OCI-LY1 (cell line): ENCODE data around the gene KCNJ3.
"Not testable (repeated sequence)": the region's sequence is repeated elsewhere in the genome, so short reads cannot be mapped to it uniquely, and the experiment has no call there.

Source experiments
- H2AFZ ChIP-seq: fragments of 200-600 bp; sonication (generic), shearing (Covaris generic); 2 replicates; pipeline ENCODE4 v1.6.0; 2014; ENCODE audit warnings: antibody characterized with exemption, mild to moderate bottlenecking, low read length
- H3F3A ChIP-seq: fragments of 200-600 bp; sonication (generic), shearing (Covaris generic); 2 replicates; pipeline ENCODE4 v1.6.0; 2014; ENCODE audit warnings: mild to moderate bottlenecking, antibody characterized with exemption, low read length, moderate library complexity; ENCODE audit not compliant: insufficient read depth
- H3K27ac ChIP-seq: fragments of 200-600 bp; sonication (generic); 2 replicates; pipeline ENCODE4 v1.5.1; 2014; ENCODE audit warnings: low read length, mixed run types, mild to moderate bottlenecking, low read depth; ENCODE audit not compliant: poor library complexity, severe bottlenecking
- H3K27me3 ChIP-seq: fragments of 200-600 bp; sonication (generic); 2 replicates; pipeline ENCODE4 v1.6.0; 2014; ENCODE audit warnings: antibody characterized with exemption, mild to moderate bottlenecking, low read length, moderate library complexity; ENCODE audit not compliant: insufficient read depth
- H3K36me3 ChIP-seq: fragments of 200-600 bp; sonication (generic); 2 replicates; pipeline ENCODE4 v1.6.1; 2014; ENCODE audit warnings: mild to moderate bottlenecking, antibody characterized with exemption, low read length, moderate library complexity, mixed read lengths; ENCODE audit not compliant: insufficient read depth
- H3K4me1 ChIP-seq: fragments of 200-600 bp; sonication (generic); 2 replicates; pipeline ENCODE4 v1.5.1; 2014; ENCODE audit warnings: mild to moderate bottlenecking, low read length, moderate library complexity; ENCODE audit not compliant: insufficient read depth, severe bottlenecking
- H3K4me2 ChIP-seq: fragments of 200-600 bp; sonication (generic), shearing (Covaris generic); 2 replicates; pipeline ENCODE4 v1.6.1; 2014; ENCODE audit warnings: low read length
- H3K4me3 ChIP-seq: fragments of 200-600 bp; sonication (generic); 2 replicates; pipeline ENCODE4 v1.5.1; 2014; ENCODE audit warnings: low read length, low read depth, mild to moderate bottlenecking, mixed read lengths; ENCODE audit not compliant: poor library complexity, severe bottlenecking
- H3K79me2 ChIP-seq: fragments of 200-600 bp; shearing (Covaris generic); 2 replicates; pipeline ENCODE4 v1.6.1; 2016; ENCODE audit warnings: mixed run types, low read length, mixed read lengths; ENCODE audit not compliant: insufficient read depth
- H3K9ac ChIP-seq: fragments of 200-600 bp; sonication (generic), shearing (Covaris generic); 2 replicates; pipeline ENCODE4 v1.6.1; 2014; ENCODE audit warnings: mild to moderate bottlenecking, low read length, mixed read lengths
- H3K9me2 ChIP-seq: fragments of 200-600 bp; sonication (generic), shearing (Covaris generic); 2 replicates; pipeline ENCODE4 v1.6.1; 2014; ENCODE audit warnings: low read depth, mild to moderate bottlenecking, low read length, mixed read lengths
- H3K9me3 ChIP-seq: fragments of 200-600 bp; shearing (Covaris generic); 2 replicates; pipeline ENCODE4 v1.6.1; 2014; ENCODE audit warnings: low read length, mixed read lengths
- H4K20me1 ChIP-seq: fragments of 200-600 bp; sonication (generic), shearing (Covaris generic); 2 replicates; pipeline ENCODE4 v1.6.0; 2016; ENCODE audit warnings: mild to moderate bottlenecking, low read length; ENCODE audit not compliant: insufficient read depth
- CTCF ChIP-seq: fragments of 200-600 bp; sonication (generic), shearing (Covaris generic); IDR thresholded peaks from 2 replicates; pipeline ENCODE4 v1.5.1; 2017; ENCODE audit warnings: mild to moderate bottlenecking, antibody characterized with exemption, low read length, moderate library complexity, mixed read lengths
- EZH2 ChIP-seq: fragments of 200-600 bp; sonication (generic), shearing (Covaris generic); IDR thresholded peaks from 2 replicates; pipeline ENCODE4 v1.8.0; 2017; ENCODE audit warnings: borderline replicate concordance, mixed run types, mild to moderate bottlenecking, antibody characterized with exemption, low read length, moderate library complexity, mixed read lengths

Gene KCNJ3

GRCh38 chr2:154850532-154850931 lies 152.0 kb downstream of the KCNJ3 start:
- no peaks in the 10 kb centered on the region for H3F3A ChIP-seq
- peaks cover 20% of the 10 kb centered on the region for H3K4me1 ChIP-seq
- no peaks in the 10 kb centered on the region for H3K9me3 ChIP-seq
- H3K79me2 ChIP-seq: no peaks in the 10 kb centered on the region
- TF ChIP-seq EZH2: no peak
- TF ChIP-seq CTCF: no peak
- H3K9ac ChIP-seq: no peak overlapping the region
- no peaks in the 10 kb centered on the region for H3K36me3 ChIP-seq
- H3K27ac ChIP-seq: no peak overlapping the region
- no peak overlapping the region for H3K4me2 ChIP-seq
- H2AFZ ChIP-seq: no peak overlapping the region
- H3K4me3 ChIP-seq: no peak overlapping the region
- no peaks in the 10 kb centered on the region; the same call in 1 of the 2 replicates for H3K9me2 ChIP-seq
- H3K27me3 ChIP-seq: no peaks in the 10 kb centered on the region
- no peaks in the 10 kb centered on the region for H4K20me1 ChIP-seq

GRCh38 chr2:154855138-154855537 lies 156.6 kb downstream of the KCNJ3 start:
- Histone ChIP-seq H3K4me2 (no peak overlapping the region), H3F3A (no peaks in the 10 kb centered on the region), H3K27ac (no peak overlapping the region), H3K9me2 (no peaks in the 10 kb centered on the region; the same call in 1 of the 2 replicates), H2AFZ (peak overlapping the region; percentile 96), H3K36me3 (no peaks in the 10 kb centered on the region), H3K79me2 (no peaks in the 10 kb centered on the region), H3K4me3 (no peak overlapping the region), H3K9me3 (no peaks in the 10 kb centered on the region), H3K27me3 (no peaks in the 10 kb centered on the region), H3K9ac (no peak overlapping the region), H3K4me1 (peaks cover 12% of the 10 kb centered on the region), H4K20me1 (no peaks in the 10 kb centered on the region)
- TF ChIP-seq EZH2: no peak
- TF ChIP-seq CTCF: no peak

GRCh38 chr2:154867151-154867550 lies 168.7 kb downstream of the KCNJ3 start:
- H3K9ac ChIP-seq, H4K20me1 ChIP-seq, H2AFZ ChIP-seq, H3K27ac ChIP-seq, H3K9me3 ChIP-seq, H3K4me1 ChIP-seq, H3K4me3 ChIP-seq, H3K9me2 ChIP-seq, H3K36me3 ChIP-seq, H3K27me3 ChIP-seq, H3K4me2 ChIP-seq, H3K79me2 ChIP-seq, H3F3A ChIP-seq: not testable (repeated sequence)

GRCh38 chr2:154875999-154876398 lies 177.5 kb downstream of the KCNJ3 start:
- TF ChIP-seq EZH2 (no peak), CTCF (no peak)
- no peak overlapping the region for H2AFZ ChIP-seq
- no peaks in the 10 kb centered on the region for H3K9me2 ChIP-seq
- H3K9ac ChIP-seq: no peak overlapping the region
- H3K79me2 ChIP-seq: no peaks in the 10 kb centered on the region
- no peak overlapping the region for H3K4me3 ChIP-seq
- H3K4me1 ChIP-seq: no peaks in the 10 kb centered on the region
- H3K27ac ChIP-seq: no peak overlapping the region
- H3K27me3 ChIP-seq: no peaks in the 10 kb centered on the region
- no peaks in the 10 kb centered on the region for H3F3A ChIP-seq
- H4K20me1 ChIP-seq: no peaks in the 10 kb centered on the region
- no peaks in the 10 kb centered on the region for H3K36me3 ChIP-seq
- H3K4me2 ChIP-seq: no peak overlapping the region
- no peaks in the 10 kb centered on the region for H3K9me3 ChIP-seq
